Nephron progenitor cell (in vitro differentiated cells): ENCODE results near the gene MN1.

ENCODE experiments used
- DNase-seq: peaks from one replicate; pipeline ENCODE4 v3.0.0; 2021
- H3K27ac Mint-ChIP-seq: 2 replicates; pipeline ENCODE4 v1.8.0; 2021; ENCODE audit warnings: mild to moderate bottlenecking, moderate library complexity, mixed read lengths
- H3K27me3 Mint-ChIP-seq: 2 replicates; pipeline ENCODE4 v1.8.0; 2021; ENCODE audit warnings: mild to moderate bottlenecking, low read depth, mixed read lengths; ENCODE audit not compliant: poor library complexity
- H3K36me3 Mint-ChIP-seq: 2 replicates; pipeline ENCODE4 v1.8.0; 2021; ENCODE audit warnings: low read depth, mixed read lengths
- H3K4me1 Mint-ChIP-seq: 2 replicates; pipeline ENCODE4 v1.8.0; 2021; ENCODE audit warnings: mixed read lengths
- H3K4me3 Mint-ChIP-seq: 2 replicates; pipeline ENCODE4 v1.8.0; 2021; ENCODE audit warnings: mild to moderate bottlenecking, moderate library complexity, mixed read lengths
- H3K9me3 Mint-ChIP-seq: 2 replicates; pipeline ENCODE4 v1.8.0; 2021; ENCODE audit warnings: mild to moderate bottlenecking, moderate library complexity, mixed read lengths
- CTCF ChIP-seq: fragments of 200-600 bp; sonication (generic); IDR thresholded peaks from 2 replicates; pipeline ENCODE4 v1.5.0; 2021; ENCODE audit warnings: antibody characterized with exemption

Gene MN1

GRCh38 chr22:27727673-27728451 lies 73.7 kb downstream of the MN1 start:
- no peak for DNase-seq
- no peak overlapping the region for H3K27ac Mint-ChIP-seq
- peaks cover 25% of the 10 kb centered on the region for H3K9me3 Mint-ChIP-seq
- H3K4me3 Mint-ChIP-seq = no peak overlapping the region
- H3K27me3 Mint-ChIP-seq = peaks cover 34% of the 10 kb centered on the region
- peaks cover 4% of the 10 kb centered on the region for H3K36me3 Mint-ChIP-seq
- no peak for TF ChIP-seq CTCF
- H3K4me1 Mint-ChIP-seq = peaks cover 37% of the 10 kb centered on the region

DNA sequence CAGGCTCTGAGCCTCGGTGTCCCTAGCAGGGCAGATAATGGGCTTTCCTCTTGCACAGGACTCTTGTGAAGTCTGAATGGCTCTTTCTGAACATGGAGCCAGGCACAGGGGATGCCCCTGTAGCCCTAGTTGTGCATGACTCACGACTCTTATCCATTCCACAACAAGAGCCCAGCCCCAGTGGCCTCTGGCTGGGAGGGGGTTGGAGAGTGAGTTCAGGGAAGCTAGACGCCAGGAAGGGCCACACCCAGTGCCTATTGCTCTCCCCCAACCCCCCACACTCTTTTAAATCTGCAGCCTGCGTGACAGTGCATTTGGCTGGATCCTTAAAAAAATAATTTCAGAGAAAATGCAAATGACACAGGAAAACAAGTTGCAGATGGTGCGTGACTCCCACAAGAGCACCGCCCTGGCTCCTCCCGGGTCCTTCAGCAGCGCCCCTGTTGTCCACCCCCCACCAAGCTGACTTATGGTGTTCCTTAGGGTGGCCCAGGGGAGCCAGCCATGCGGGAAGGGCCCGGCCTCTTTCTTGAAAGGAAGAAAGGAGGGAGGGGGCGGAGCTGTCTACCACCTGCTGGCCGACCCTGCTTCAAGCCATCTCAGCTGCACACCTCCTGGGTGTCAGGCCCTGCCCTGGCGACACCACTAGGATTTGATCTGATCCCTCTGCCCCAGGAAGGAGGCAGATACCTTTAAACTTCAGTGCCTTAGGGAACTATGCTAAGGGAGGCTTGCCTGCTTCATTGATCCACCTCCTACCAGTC lies 74.7 kb downstream of the MN1 start:
- H3K27ac Mint-ChIP-seq = no peak overlapping the region
- H3K4me1 Mint-ChIP-seq = peaks cover 37% of the 10 kb centered on the region
- H3K27me3 Mint-ChIP-seq = peaks cover 33% of the 10 kb centered on the region
- peaks cover 4% of the 10 kb centered on the region for H3K36me3 Mint-ChIP-seq
- peaks cover 25% of the 10 kb centered on the region for H3K9me3 Mint-ChIP-seq
- no peak for TF ChIP-seq CTCF
- DNase-seq = peak; percentile 35
- H3K4me3 Mint-ChIP-seq = no peak overlapping the region

GRCh38 chr22:27726331-27726685 lies 75.2 kb downstream of the MN1 start:
- H3K27me3 Mint-ChIP-seq = peaks cover 31% of the 10 kb centered on the region
- no peak overlapping the region for H3K27ac Mint-ChIP-seq
- H3K36me3 Mint-ChIP-seq = peaks cover 4% of the 10 kb centered on the region
- peaks cover 41% of the 10 kb centered on the region for H3K4me1 Mint-ChIP-seq
- H3K9me3 Mint-ChIP-seq = peaks cover 25% of the 10 kb centered on the region
- H3K4me3 Mint-ChIP-seq = no peak overlapping the region
- no peak for TF ChIP-seq CTCF
- no peak for DNase-seq

- peaks cover 4% of the 10 kb centered on the region for H3K36me3 Mint-ChIP-seq
- DNase-seq = no peak
Observed at GRCh38 chr22:27725661-27726060, 75.9 kb downstream of the MN1 start.

DNA sequence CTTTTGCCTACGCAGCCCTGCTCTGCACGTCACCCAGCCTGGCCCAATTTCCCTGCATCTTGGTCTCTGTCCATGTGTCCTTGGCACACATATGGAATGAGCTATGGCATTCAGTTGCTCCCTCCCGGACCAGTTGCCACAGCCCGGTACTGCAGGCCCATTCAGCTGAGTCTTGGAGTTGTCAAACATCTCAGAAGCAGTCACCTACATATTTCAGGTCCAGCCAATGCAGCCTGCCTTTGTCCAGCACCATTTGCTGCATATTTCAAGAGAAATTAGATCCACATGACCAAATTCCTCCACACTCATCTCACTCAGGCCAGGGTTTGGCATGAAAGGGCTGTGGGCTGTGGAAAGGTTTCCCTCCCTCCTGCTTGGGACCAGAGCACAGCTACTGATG lies 76.8 kb downstream of the MN1 start:
- Mint-ChIP-seq H3K4me3 (no peak overlapping the region), H3K27me3 (peaks cover 29% of the 10 kb centered on the region), H3K4me1 (peaks cover 45% of the 10 kb centered on the region), H3K36me3 (peaks cover 4% of the 10 kb centered on the region), H3K9me3 (peaks cover 25% of the 10 kb centered on the region), H3K27ac (no peak overlapping the region)
- no peak for DNase-seq
- no peak for TF ChIP-seq CTCF

More at GRCh38 chr22:27725661-27726060, 75.9 kb downstream of the MN1 start:
- H3K4me3 Mint-ChIP-seq = no peak overlapping the region
- H3K9me3 Mint-ChIP-seq = peaks cover 25% of the 10 kb centered on the region
- H3K27ac Mint-ChIP-seq = no peak overlapping the region
- peaks cover 29% of the 10 kb centered on the region for H3K27me3 Mint-ChIP-seq
- peaks cover 45% of the 10 kb centered on the region for H3K4me1 Mint-ChIP-seq
- no peak for TF ChIP-seq CTCF
